H1 (cell line): ENCODE measurements around the gene CDK19. TPM values are rescaled to one million over a fixed set of nuclear protein-coding genes. Genes with fewer than 3 reads are reported as not detected.

Experiments used
- BCL11A ChIP-seq, 2 experiments: IDR thresholded peaks; one replicate each; pipeline ENCODE4 v1.6.1; 2011; ENCODE audit warnings: low read depth in 2 of 2, low read length in 2 of 2, mild to moderate bottlenecking in 2 of 2
- CBX8 ChIP-seq: fragments of 300-800, 300-1000 bp; sonication (generic); IDR thresholded peaks from 2 replicates; pipeline ENCODE4 v1.7.1; 2016; ENCODE audit warnings: low read depth, low read length, borderline replicate concordance
- SIN3A ChIP-seq, 2 experiments: IDR thresholded peaks in 1 of 2; conservative IDR thresholded peaks in 1 of 2; 2 replicates each; pipeline ENCODE4 v1.6.1; 2011 to 2012; ENCODE audit warnings: low read length in 2 of 2, improper control_type of control experiment in 1 of 2, low read depth in 1 of 2, mild to moderate bottlenecking in 1 of 2
- SRF ChIP-seq: IDR thresholded peaks from 2 replicates; pipeline ENCODE4 v1.6.1; 2011; ENCODE audit warnings: mild to moderate bottlenecking, low read depth, low read length, moderate library complexity
- polyA plus RNA-seq, 7 experiments: library from polyadenylated mRNA; depleted of rRNA in 3 of 7; stranded (reverse) in 5 of 7; unstranded in 2 of 7; fragments of >200 nt in 5 of 7; fragments of 200-250 nt in 2 of 7; gene quantifications; 1 replicate in 5 of 7; 2 replicates in 1 of 7; 4 replicates in 1 of 7; pipeline versions ENCODE4 v1.2.1 to v1.2.3, GENCODE V29; 2011 to 2013; ENCODE audit warnings: missing spikeins in 2 of 7, mixed read lengths in 2 of 7
- total RNA-seq: library from RNA; stranded (reverse); fragmentation: NEBNext Ultra II Directional; extraction: Animal tissue kit (Norgen Biotek cat#: 25700); gene quantifications from 2 replicates; pipeline ENCODE4 v1.2.1, GENCODE V29; 2021
- TF ChIP-seq, protein P1 (sequence below): fragments of 300-600 bp; sonication (generic); IDR thresholded peaks from 2 replicates; pipeline ENCODE4 v1.7.1; 2012; ENCODE audit warnings: low read length, moderate library complexity, mild to moderate bottlenecking, inconsistent platforms; ENCODE audit not compliant: insufficient replicate concordance
- TF ChIP-seq, protein P2 (sequence below), 3 experiments: IDR thresholded peaks; 1 replicate in 2 of 3; 2 replicates in 1 of 3; pipeline versions ENCODE4 v1.5.1 to v1.6.1; 2011; ENCODE audit warnings: low read length in 3 of 3, mild to moderate bottlenecking in 3 of 3, inconsistent platforms in 2 of 3, low read depth in 1 of 3, moderate library complexity in 1 of 3; ENCODE audit not compliant: insufficient read depth in 1 of 3; ENCODE audit errors: control extremely low read depth in 1 of 3

CDK19 gene
- total and polyA plus RNA-seq, 2 of the 8 experiments (the other 6 are each of a cell fraction or from before 2014, with no cell fraction given), result 4.9 to 12.6 TPM

DNA sequence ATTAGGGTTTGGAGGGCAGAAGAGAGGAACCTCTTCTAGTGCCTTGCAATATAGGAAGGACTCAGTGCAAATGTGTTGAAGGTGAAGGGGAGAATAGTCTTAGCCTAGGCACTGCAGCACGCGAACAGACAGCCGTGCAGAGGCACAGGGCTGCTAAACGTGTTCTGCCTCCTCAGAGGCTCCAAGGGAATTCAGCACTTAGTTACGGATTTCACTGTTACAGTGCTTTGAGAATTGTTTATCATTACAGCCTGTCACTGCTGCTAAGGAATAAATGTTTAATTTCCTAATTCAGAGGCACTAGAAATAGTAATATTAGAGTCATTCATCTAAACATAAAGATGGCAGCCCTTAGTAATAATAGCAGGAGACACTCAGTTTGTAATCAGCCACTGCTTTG lies 222.5 kb downstream of the CDK19 start (continued):
- TF ChIP-seq, protein P1, sequence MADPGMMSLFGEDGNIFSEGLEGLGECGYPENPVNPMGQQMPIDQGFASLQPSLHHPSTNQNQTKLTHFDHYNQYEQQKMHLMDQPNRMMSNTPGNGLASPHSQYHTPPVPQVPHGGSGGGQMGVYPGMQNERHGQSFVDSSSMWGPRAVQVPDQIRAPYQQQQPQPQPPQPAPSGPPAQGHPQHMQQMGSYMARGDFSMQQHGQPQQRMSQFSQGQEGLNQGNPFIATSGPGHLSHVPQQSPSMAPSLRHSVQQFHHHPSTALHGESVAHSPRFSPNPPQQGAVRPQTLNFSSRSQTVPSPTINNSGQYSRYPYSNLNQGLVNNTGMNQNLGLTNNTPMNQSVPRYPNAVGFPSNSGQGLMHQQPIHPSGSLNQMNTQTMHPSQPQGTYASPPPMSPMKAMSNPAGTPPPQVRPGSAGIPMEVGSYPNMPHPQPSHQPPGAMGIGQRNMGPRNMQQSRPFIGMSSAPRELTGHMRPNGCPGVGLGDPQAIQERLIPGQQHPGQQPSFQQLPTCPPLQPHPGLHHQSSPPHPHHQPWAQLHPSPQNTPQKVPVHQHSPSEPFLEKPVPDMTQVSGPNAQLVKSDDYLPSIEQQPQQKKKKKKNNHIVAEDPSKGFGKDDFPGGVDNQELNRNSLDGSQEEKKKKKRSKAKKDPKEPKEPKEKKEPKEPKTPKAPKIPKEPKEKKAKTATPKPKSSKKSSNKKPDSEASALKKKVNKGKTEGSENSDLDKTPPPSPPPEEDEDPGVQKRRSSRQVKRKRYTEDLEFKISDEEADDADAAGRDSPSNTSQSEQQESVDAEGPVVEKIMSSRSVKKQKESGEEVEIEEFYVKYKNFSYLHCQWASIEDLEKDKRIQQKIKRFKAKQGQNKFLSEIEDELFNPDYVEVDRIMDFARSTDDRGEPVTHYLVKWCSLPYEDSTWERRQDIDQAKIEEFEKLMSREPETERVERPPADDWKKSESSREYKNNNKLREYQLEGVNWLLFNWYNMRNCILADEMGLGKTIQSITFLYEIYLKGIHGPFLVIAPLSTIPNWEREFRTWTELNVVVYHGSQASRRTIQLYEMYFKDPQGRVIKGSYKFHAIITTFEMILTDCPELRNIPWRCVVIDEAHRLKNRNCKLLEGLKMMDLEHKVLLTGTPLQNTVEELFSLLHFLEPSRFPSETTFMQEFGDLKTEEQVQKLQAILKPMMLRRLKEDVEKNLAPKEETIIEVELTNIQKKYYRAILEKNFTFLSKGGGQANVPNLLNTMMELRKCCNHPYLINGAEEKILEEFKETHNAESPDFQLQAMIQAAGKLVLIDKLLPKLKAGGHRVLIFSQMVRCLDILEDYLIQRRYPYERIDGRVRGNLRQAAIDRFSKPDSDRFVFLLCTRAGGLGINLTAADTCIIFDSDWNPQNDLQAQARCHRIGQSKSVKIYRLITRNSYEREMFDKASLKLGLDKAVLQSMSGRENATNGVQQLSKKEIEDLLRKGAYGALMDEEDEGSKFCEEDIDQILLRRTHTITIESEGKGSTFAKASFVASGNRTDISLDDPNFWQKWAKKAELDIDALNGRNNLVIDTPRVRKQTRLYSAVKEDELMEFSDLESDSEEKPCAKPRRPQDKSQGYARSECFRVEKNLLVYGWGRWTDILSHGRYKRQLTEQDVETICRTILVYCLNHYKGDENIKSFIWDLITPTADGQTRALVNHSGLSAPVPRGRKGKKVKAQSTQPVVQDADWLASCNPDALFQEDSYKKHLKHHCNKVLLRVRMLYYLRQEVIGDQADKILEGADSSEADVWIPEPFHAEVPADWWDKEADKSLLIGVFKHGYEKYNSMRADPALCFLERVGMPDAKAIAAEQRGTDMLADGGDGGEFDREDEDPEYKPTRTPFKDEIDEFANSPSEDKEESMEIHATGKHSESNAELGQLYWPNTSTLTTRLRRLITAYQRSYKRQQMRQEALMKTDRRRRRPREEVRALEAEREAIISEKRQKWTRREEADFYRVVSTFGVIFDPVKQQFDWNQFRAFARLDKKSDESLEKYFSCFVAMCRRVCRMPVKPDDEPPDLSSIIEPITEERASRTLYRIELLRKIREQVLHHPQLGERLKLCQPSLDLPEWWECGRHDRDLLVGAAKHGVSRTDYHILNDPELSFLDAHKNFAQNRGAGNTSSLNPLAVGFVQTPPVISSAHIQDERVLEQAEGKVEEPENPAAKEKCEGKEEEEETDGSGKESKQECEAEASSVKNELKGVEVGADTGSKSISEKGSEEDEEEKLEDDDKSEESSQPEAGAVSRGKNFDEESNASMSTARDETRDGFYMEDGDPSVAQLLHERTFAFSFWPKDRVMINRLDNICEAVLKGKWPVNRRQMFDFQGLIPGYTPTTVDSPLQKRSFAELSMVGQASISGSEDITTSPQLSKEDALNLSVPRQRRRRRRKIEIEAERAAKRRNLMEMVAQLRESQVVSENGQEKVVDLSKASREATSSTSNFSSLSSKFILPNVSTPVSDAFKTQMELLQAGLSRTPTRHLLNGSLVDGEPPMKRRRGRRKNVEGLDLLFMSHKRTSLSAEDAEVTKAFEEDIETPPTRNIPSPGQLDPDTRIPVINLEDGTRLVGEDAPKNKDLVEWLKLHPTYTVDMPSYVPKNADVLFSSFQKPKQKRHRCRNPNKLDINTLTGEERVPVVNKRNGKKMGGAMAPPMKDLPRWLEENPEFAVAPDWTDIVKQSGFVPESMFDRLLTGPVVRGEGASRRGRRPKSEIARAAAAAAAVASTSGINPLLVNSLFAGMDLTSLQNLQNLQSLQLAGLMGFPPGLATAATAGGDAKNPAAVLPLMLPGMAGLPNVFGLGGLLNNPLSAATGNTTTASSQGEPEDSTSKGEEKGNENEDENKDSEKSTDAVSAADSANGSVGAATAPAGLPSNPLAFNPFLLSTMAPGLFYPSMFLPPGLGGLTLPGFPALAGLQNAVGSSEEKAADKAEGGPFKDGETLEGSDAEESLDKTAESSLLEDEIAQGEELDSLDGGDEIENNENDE, result no peak
- TF ChIP-seq, protein P2, sequence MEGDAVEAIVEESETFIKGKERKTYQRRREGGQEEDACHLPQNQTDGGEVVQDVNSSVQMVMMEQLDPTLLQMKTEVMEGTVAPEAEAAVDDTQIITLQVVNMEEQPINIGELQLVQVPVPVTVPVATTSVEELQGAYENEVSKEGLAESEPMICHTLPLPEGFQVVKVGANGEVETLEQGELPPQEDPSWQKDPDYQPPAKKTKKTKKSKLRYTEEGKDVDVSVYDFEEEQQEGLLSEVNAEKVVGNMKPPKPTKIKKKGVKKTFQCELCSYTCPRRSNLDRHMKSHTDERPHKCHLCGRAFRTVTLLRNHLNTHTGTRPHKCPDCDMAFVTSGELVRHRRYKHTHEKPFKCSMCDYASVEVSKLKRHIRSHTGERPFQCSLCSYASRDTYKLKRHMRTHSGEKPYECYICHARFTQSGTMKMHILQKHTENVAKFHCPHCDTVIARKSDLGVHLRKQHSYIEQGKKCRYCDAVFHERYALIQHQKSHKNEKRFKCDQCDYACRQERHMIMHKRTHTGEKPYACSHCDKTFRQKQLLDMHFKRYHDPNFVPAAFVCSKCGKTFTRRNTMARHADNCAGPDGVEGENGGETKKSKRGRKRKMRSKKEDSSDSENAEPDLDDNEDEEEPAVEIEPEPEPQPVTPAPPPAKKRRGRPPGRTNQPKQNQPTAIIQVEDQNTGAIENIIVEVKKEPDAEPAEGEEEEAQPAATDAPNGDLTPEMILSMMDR (IDR thresholded peaks at IDR 0.05; ENCODE audit: control extremely low read depth in 1 of 3, insufficient read depth in 1 of 3, low read depth in 1 of 3, low read length in 3 of 3), result no peak
- TF ChIP-seq CBX8 (no peak), BCL11A (IDR thresholded peaks at IDR 0.05; ENCODE audit: low read depth in 2 of 2, low read length in 2 of 2) (no peak), SIN3A (conservative IDR thresholded peaks at IDR 0.05 in 1 of 2, IDR thresholded peaks at IDR 0.05 in 1 of 2; ENCODE audit: low read depth in 1 of 2, low read length in 2 of 2) (no peak), SRF (no peak)
